HepG2 (cell line): Measurements from ENCODE around the gene ZFYVE27. TPM values are rescaled to one million over a fixed set of nuclear protein-coding genes. Genes with fewer than 3 reads are reported as not detected.
A peak's percentile ranks its signal among the peaks of the same experiment; 100 is the strongest.

Source experiments
- ATAC-seq: fragments of 200-7000 bp; cut with Tn5 transposase; 3 replicates; pipeline ENCODE4 v1.9.1; 2020; ENCODE audit warnings: mild to moderate bottlenecking, moderate library complexity
- BruUV-seq: library from RNA; stranded (reverse); fragments of 400-500 nt; replicated peaks from 2 replicates; lab custom pipeline; 2021; lab: Mats Ljungman, UMichigan
- CTCF ChIA-PET: fragments of 300-600 bp; formaldehyde crosslinking; extraction: SDS; loops from one replicate; lab custom pipeline; 2021; ENCODE audit warnings: low total read pairs, inconsistent platforms, low intra/inter-chr PET ratio; lab: Yijun Ruan, JAX
- POLR2A ChIA-PET: fragments of 350-600 bp; sonication (Branson Sonifier 250); formaldehyde crosslinking; loops from one replicate; lab custom pipeline; 2020; ENCODE audit warnings: antibody characterized with exemption, inconsistent platforms; lab: Yijun Ruan, JAX
- DNase-seq: peaks from one replicate; pipeline ENCODE4 v3.0.0-alpha.2; 2015; ENCODE audit warnings: low spot score
- FAIRE-seq: peaks from 3 replicates; lab custom pipeline; 2011; peaks lifted over from hg19 to GRCh38; lab: Jason Lieb, UNC
- H2AFZ ChIP-seq: one replicate; pipeline ENCODE4 v1.6.1; 2011; ENCODE audit warnings: low read length, inconsistent platforms
- H3K27ac ChIP-seq: fragments of 300-600 bp; 3 replicates; pipeline ENCODE4 v1.8.0; 2011; ENCODE audit warnings: mixed run types, mild to moderate bottlenecking, mixed read lengths, low read length, inconsistent platforms; ENCODE audit not compliant: insufficient read depth; ENCODE audit errors: extremely low read length
- H3K27me3 ChIP-seq, 2 experiments: fragments of 200-600 bp in 1 of 2; 2 replicates in 1 of 2; 3 replicates in 1 of 2; pipeline versions ENCODE4 v1.6.0 to v1.8.0; 2011; ENCODE audit warnings: low read length in 2 of 2, mild to moderate bottlenecking in 2 of 2, moderate library complexity in 2 of 2, inconsistent platforms in 1 of 2; ENCODE audit not compliant: insufficient read depth in 2 of 2, control insufficient read depth in 1 of 2
- H3K36me3 ChIP-seq, 2 experiments: fragments of 200-600 bp in 1 of 2; replicated peaks in 1 of 2; 2 replicates in 1 of 2; 3 replicates in 1 of 2; pipeline versions ENCODE4 v1.5.1 to v1.8.0; 2011; ENCODE audit warnings: low read length in 2 of 2, inconsistent platforms in 1 of 2; ENCODE audit not compliant: insufficient read depth in 2 of 2, control insufficient read depth in 1 of 2
- H3K4me1 ChIP-seq: 2 replicates; pipeline ENCODE4 v1.5.1; 2012; ENCODE audit warnings: low read length, inconsistent platforms; ENCODE audit not compliant: insufficient read depth
- H3K4me2 ChIP-seq: 2 replicates; pipeline ENCODE4 v1.6.0; 2011; ENCODE audit warnings: low read depth, low read length, inconsistent platforms
- H3K4me3 ChIP-seq, 3 experiments: fragments of 200-600 bp in 1 of 3; sonication (generic), shearing (Covaris generic) in 1 of 3; replicated peaks in 1 of 3; 2 replicates each; pipeline ENCODE4 v1.5.1; 2011 to 2016; ENCODE audit warnings: low read length in 3 of 3, inconsistent platforms in 2 of 3, low read depth in 2 of 3, mild to moderate bottlenecking in 2 of 3, control low read depth in 1 of 3, mixed read lengths in 1 of 3; ENCODE audit not compliant: insufficient read depth in 1 of 3
- H3K79me2 ChIP-seq: one replicate; pipeline ENCODE4 v1.6.1; 2011; ENCODE audit warnings: low read length, inconsistent platforms; ENCODE audit not compliant: insufficient read depth
- H3K9ac ChIP-seq: 2 replicates; pipeline ENCODE4 v1.6.0; 2011; ENCODE audit warnings: mild to moderate bottlenecking, low read depth, low read length, inconsistent platforms; ENCODE audit not compliant: insufficient read depth
- H3K9me3 ChIP-seq: 2 replicates; pipeline ENCODE4 v1.5.1; 2012; ENCODE audit warnings: mild to moderate bottlenecking, low read length
- H4K20me1 ChIP-seq: 2 replicates; pipeline ENCODE4 v1.6.0; 2011; ENCODE audit warnings: inconsistent platforms, mild to moderate bottlenecking, low read length, moderate library complexity; ENCODE audit not compliant: insufficient read depth
- BCL6 ChIP-seq: IDR thresholded peaks from 2 replicates; pipeline ENCODE4 v1.6.1; 2016; ENCODE audit warnings: missing genetic modification reagents, missing compliant biosample characterization
- CEBPG ChIP-seq: IDR thresholded peaks from 2 replicates; pipeline ENCODE4 v1.6.1; 2016
- ETV5 ChIP-seq: IDR thresholded peaks from 2 replicates; pipeline ENCODE4 v1.6.1; 2018; ENCODE audit warnings: missing biosample characterization, missing genetic modification reagents, inconsistent platforms, borderline replicate concordance
- FUBP1 ChIP-seq: sonication (generic); formaldehyde crosslinking; IDR thresholded peaks from 2 replicates; pipeline ENCODE4 v1.5.1; 2020; ENCODE audit warnings: missing genetic modification reagents, mild to moderate bottlenecking, borderline replicate concordance
- LCORL ChIP-seq, 2 experiments: fragments of 450-650 bp in 1 of 2; sonication (generic) in 1 of 2; formaldehyde crosslinking in 1 of 2; IDR thresholded peaks; 2 replicates each; pipeline versions ENCODE4 v1.5.0 to v1.6.1; 2017 to 2020; ENCODE audit warnings: antibody characterized with exemption in 1 of 2, missing genetic modification reagents in 1 of 2
- MED8 ChIP-seq: sonication (generic); formaldehyde crosslinking; IDR thresholded peaks from 2 replicates; pipeline ENCODE4 v1.8.1; 2023; ENCODE audit warnings: mild to moderate bottlenecking, missing genetic modification reagents; ENCODE audit not compliant: insufficient replicate concordance
- POGZ ChIP-seq: sonication (generic); formaldehyde crosslinking; IDR thresholded peaks from 2 replicates; pipeline ENCODE4 v1.4.0; 2020; ENCODE audit warnings: mild to moderate bottlenecking, missing genetic modification reagents
- SALL1 ChIP-seq: sonication (generic); formaldehyde crosslinking; IDR thresholded peaks from 2 replicates; pipeline ENCODE4 v1.8.0; 2022; ENCODE audit warnings: mild to moderate bottlenecking, missing genetic modification reagents
- SAP130 ChIP-seq: IDR thresholded peaks from 2 replicates; pipeline ENCODE4 v1.6.1; 2016; ENCODE audit warnings: low read depth
- SOX5 ChIP-seq: IDR thresholded peaks from 2 replicates; pipeline ENCODE4 v1.6.1; 2016; ENCODE audit warnings: borderline replicate concordance
- SP5 ChIP-seq: IDR thresholded peaks from 2 replicates; pipeline ENCODE4 v1.6.1; 2016; ENCODE audit warnings: low read depth, borderline replicate concordance
- ZNF687 ChIP-seq: sonication (generic); formaldehyde crosslinking; IDR thresholded peaks from 2 replicates; pipeline ENCODE4 v1.5.1; 2020; ENCODE audit warnings: mild to moderate bottlenecking, missing genetic modification reagents, moderate library complexity
- WGBS: methylation state at CpG from one replicate; pipeline ENCODE4 v1.1.6; 2017; ENCODE audit warnings: low lambda C conversion rate; 5-methylcytosine and 5-hydroxymethylcytosine counted together
- in situ Hi-C: cut with HindIII; loops from 2 replicates; pipeline ENCODE4 v1.10.0; 2017; ENCODE audit warnings: low pct_unique_long_range_greater_than_20kb; ENCODE audit not compliant: extremely low pct_ligation_motif_present
- intact Hi-C: fragments of 100-400 bp; cut with micrococcal nuclease; formaldehyde crosslinking; loops from one replicate; pipeline ENCODE4 v1.10.0; 2022; ENCODE audit not compliant: unreplicated experiment
- polyA plus RNA-seq, 8 experiments: library from polyadenylated mRNA; depleted of rRNA in 3 of 8; stranded (reverse) in 7 of 8; unstranded in 1 of 8; fragments of >200 nt; fragmentation: Illumina TruSeq in 4 of 8; extraction: Trizol in 4 of 8; gene quantifications; 2 replicates each; pipeline versions ENCODE4 v1.2.1 to v1.2.3, GENCODE V29; 2011 to 2016; ENCODE audit warnings: low read depth in 4 of 8, missing spikeins in 1 of 8, mixed read lengths in 1 of 8; ENCODE audit not compliant: insufficient read depth in 1 of 8
- total RNA-seq, 5 experiments: library from RNA; depleted of rRNA; stranded (reverse); fragments of >200 nt; fragmentation: Illumina TruSeq; extraction: Trizol; gene quantifications; 2 replicates each; pipeline ENCODE4 v1.2.3, GENCODE V29; 2016; ENCODE audit warnings: low read depth in 1 of 5
- TF ChIP-seq, protein P1 (sequence below): sonication (generic); IDR thresholded peaks from 2 replicates; pipeline ENCODE4 v1.6.1; 2016; ENCODE audit warnings: low read depth, borderline replicate concordance
- TF ChIP-seq, protein P2 (sequence below): sonication (generic); formaldehyde crosslinking; IDR thresholded peaks from 2 replicates; pipeline ENCODE4 v1.8.0; 2022; ENCODE audit warnings: missing genetic modification reagents, mild to moderate bottlenecking, inconsistent platforms, borderline replicate concordance

ZFYVE27 gene
- total and polyA plus RNA-seq, 2 of the 13 experiments (the other 11 are each of a cell fraction or from before 2014, with no cell fraction given): 19.7 to 20.5 TPM

GRCh38 chr10:97718659-97719142 is 18.2 kb upstream of the ZFYVE27 start:
- ChIA-PET CTCF (no interaction called here), POLR2A (interaction anchor here (1.0 to 1.3 kb wide), 2 partner anchors 8 to 18 kb away, joined by 3 read pairs; partner anchors contain the start of gene ZFYVE27)
- H3K4me1 ChIP-seq: peaks cover 20% of the 10 kb centered on the region
- no peak overlapping the region for H3K27ac ChIP-seq
- peak; percentile 58 for ATAC-seq
- H3K36me3 ChIP-seq: no peaks in the 10 kb centered on the region
- H3K4me3 ChIP-seq: peak overlapping the region in 1 of 3 experiments; percentile 49; a peak in 2 of 6 replicates
- intact Hi-C loops: no loop called here
- peaks cover 0 to 10% of the 10 kb centered on the region in 2 experiments; a peak in 2 of 5 replicates for H3K27me3 ChIP-seq
- H2AFZ ChIP-seq: no peak overlapping the region
- in situ Hi-C loops: no loop called here
- no peak overlapping the region for H3K9ac ChIP-seq
- no peaks in the 10 kb centered on the region for H3K9me3 ChIP-seq
- DNase-seq: peak; percentile 61
- no peaks in the 10 kb centered on the region for H4K20me1 ChIP-seq
- BruUV-seq: no TSS peak
- peak; percentile 58 for FAIRE-seq
- peak overlapping the region; percentile 73 for H3K4me2 ChIP-seq
- 0% methylated on average over 4 of the region's 8 CpGs for WGBS
- no peaks in the 10 kb centered on the region for H3K79me2 ChIP-seq
- TF ChIP-seq SOX5 (CRISPR knock-in tag) (0 out of 2 replicates have a peak, but pooled peaks have one; percentile 21), MED8 (CRISPR knock-in tag) (no peak), BCL6 (peak; percentile 49), ZNF687 (CRISPR knock-in tag) (peak; percentile 43), CEBPG (CRISPR knock-in tag) (peak; percentile 47), LCORL (IDR thresholded peaks at IDR 0.05) (no peak), LCORL (CRISPR knock-in tag; IDR thresholded peaks at IDR 0.05) (0 out of 2 replicates have a peak, but pooled peaks have one; percentile 49), POGZ (CRISPR knock-in tag) (no peak), SALL1 (peak; percentile 15; the same call in 1 of the 2 replicates), ETV5 (CRISPR knock-in tag) (peak; percentile 45; the same call in 1 of the 2 replicates), SAP130 (CRISPR knock-in tag) (peak; percentile 83), FUBP1 (CRISPR knock-in tag) (no peak), SP5 (CRISPR knock-in tag) (peak; percentile 44; the same call in 1 of the 2 replicates)
- TF ChIP-seq, protein P1, sequence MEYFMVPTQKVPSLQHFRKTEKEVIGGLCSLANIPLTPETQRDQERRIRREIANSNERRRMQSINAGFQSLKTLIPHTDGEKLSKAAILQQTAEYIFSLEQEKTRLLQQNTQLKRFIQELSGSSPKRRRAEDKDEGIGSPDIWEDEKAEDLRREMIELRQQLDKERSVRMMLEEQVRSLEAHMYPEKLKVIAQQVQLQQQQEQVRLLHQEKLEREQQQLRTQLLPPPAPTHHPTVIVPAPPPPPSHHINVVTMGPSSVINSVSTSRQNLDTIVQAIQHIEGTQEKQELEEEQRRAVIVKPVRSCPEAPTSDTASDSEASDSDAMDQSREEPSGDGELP: peak; percentile 42; the same call in 1 of the 2 replicates
- TF ChIP-seq, protein P2, sequence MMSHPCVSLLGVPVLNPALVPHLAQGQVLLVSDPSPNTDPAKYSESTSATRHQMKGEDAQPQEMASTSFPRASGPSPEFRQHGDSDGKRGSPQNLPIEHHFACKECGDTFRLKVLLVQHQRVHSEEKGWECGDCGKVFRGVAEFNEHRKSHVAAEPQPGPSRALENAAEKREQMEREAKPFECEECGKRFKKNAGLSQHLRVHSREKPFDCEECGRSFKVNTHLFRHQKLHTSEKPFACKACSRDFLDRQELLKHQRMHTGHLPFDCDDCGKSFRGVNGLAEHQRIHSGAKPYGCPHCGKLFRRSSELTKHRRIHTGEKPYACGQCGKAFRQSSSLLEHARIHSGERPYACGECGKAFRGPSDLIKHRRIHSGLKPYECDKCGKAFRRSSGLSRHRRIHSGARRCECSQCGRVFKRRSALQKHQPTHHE (CRISPR knock-in tag): no peak
